GM19438 (cell line): Measurements from ENCODE around the gene BCAN.
"Not testable (repeated sequence)": the region's sequence is repeated elsewhere in the genome, so short reads cannot be mapped to it uniquely, and the experiment has no call there.

Source experiments
- ATAC-seq: cut with Tn5 transposase; IDR thresholded peaks from one replicate; pipeline ENCODE4 v1.9.1; 2021; ENCODE audit warnings: low read depth; ENCODE audit not compliant: unreplicated experiment

Gene BCAN

GRCh38 chr1:156616463-156616862 lies 25.5 kb upstream of the BCAN start:
- ATAC-seq: no peak

- no peak for ATAC-seq
Observed at GRCh38 chr1:156618853-156619581, 22.9 kb upstream of the BCAN start, which contains the start of gene HAPLN2. HAPLN2 (plus strand) TSS chr1:156619415; CDS start chr1:156623491, 4,076 bp downstream.

- ATAC-seq: no peak
Observed at GRCh38 chr1:156619582-156619955, 22.3 kb upstream of the BCAN start.

GRCh38 chr1:156622581-156623297 lies 19.2 kb upstream of the BCAN start:
- no peak for ATAC-seq

- no peak for ATAC-seq
Observed at GRCh38 chr1:156623946-156624813, 17.7 kb upstream of the BCAN start.

- ATAC-seq: no peak
Observed at GRCh38 chr1:156624814-156625435, 17.0 kb upstream of the BCAN start.

GRCh38 chr1:156625436-156626078 lies 16.4 kb upstream of the BCAN start:
- ATAC-seq: no peak

GRCh38 chr1:156626079-156626438 lies 15.9 kb upstream of the BCAN start:
- ATAC-seq: no peak

- ATAC-seq: no peak
Observed at GRCh38 chr1:156627313-156627880, 14.5 kb upstream of the BCAN start.

GRCh38 chr1:156629823-156630449 lies 12.0 kb upstream of the BCAN start:
- ATAC-seq: no peak

- not testable (repeated sequence) for ATAC-seq
Observed at GRCh38 chr1:156631152-156631551, 10.8 kb upstream of the BCAN start.

GRCh38 chr1:156632355-156632754 lies 9.6 kb upstream of the BCAN start:
- no peak for ATAC-seq

GRCh38 chr1:156638189-156638985 lies 3.5 kb upstream of the BCAN start:
- ATAC-seq: no peak

- no peak for ATAC-seq
Observed at GRCh38 chr1:156639601-156640101, 2.3 kb upstream of the BCAN start.

- ATAC-seq: no peak
Observed at GRCh38 chr1:156640842-156641706, 843 bp upstream of the BCAN start.

GRCh38 chr1:156642265-156643048 lies 540 bp downstream of the BCAN start:
- ATAC-seq: no peak
